Dermis blood vessel endothelial cell (primary cell): ENCODE data around the gene BCAN. TPM values are rescaled to one million over a fixed set of nuclear protein-coding genes. Genes with fewer than 3 reads are reported as not detected.

Experiments
- DNase-seq: peaks from one replicate; pipeline ENCODE4 v3.0.0; 2010
- total RNA-seq: library from RNA; depleted of rRNA; stranded (reverse); fragments of >200 nt; gene quantifications from 2 replicates; pipeline ENCODE4 v1.2.3, GENCODE V29; 2014

The BCAN gene
- total RNA-seq, 1 donor from 2014 or later, result not detected

- DNase-seq, result no peak
These were observed 2.7 kb downstream of the BCAN start for GRCh38 chr1:156644640-156645039.

GRCh38 chr1:156645056-156645455 lies 3.1 kb downstream of the BCAN start:
- DNase-seq, result no peak

GRCh38 chr1:156645666-156646065 lies 3.7 kb downstream of the BCAN start:
- no peak for DNase-seq

- DNase-seq, result no peak
These were observed 4.9 kb downstream of the BCAN start for GRCh38 chr1:156646738-156647211.

- no peak for DNase-seq
These were observed 5.4 kb downstream of the BCAN start for GRCh38 chr1:156647351-156647750.

GRCh38 chr1:156648496-156648895 lies 6.6 kb downstream of the BCAN start:
- no peak for DNase-seq

- no peak for DNase-seq
These were observed 7.0 kb downstream of the BCAN start for GRCh38 chr1:156648951-156649350.

- DNase-seq, result peak; percentile 57
These were observed 10.4 kb downstream of the BCAN start for GRCh38 chr1:156652131-156652991.

- no peak for DNase-seq
These were observed 11.1 kb downstream of the BCAN start for GRCh38 chr1:156652992-156653355.

GRCh38 chr1:156654700-156655099 lies 12.8 kb downstream of the BCAN start:
- DNase-seq, result no peak

- DNase-seq, result no peak
These were observed 13.4 kb downstream of the BCAN start for GRCh38 chr1:156655151-156655903.

- DNase-seq, result no peak
These were observed 14.1 kb downstream of the BCAN start for GRCh38 chr1:156655904-156656516.

GRCh38 chr1:156656806-156657740 lies 15.2 kb downstream of the BCAN start:
- DNase-seq, result peak; percentile 76

- DNase-seq, result no peak
These were observed 15.9 kb downstream of the BCAN start for GRCh38 chr1:156657741-156658319.

GRCh38 chr1:156658496-156658895 lies 16.6 kb downstream of the BCAN start:
- no peak for DNase-seq

- DNase-seq, result no peak
These were observed 17.1 kb downstream of the BCAN start for GRCh38 chr1:156658945-156659574.

GRCh38 chr1:156659661-156659987 lies 17.7 kb downstream of the BCAN start:
- no peak for DNase-seq

- DNase-seq, result peak; percentile 99
These were observed 18.3 kb downstream of the BCAN start for GRCh38 chr1:156659988-156660751.

- no peak for DNase-seq
These were observed 18.8 kb downstream of the BCAN start for GRCh38 chr1:156660752-156661112.

GRCh38 chr1:156662005-156662799 lies 20.3 kb downstream of the BCAN start:
- DNase-seq, result peak; percentile 52
